GM18508 (cell line): ENCODE results near the gene SLC22A31.

Experiments
- ATAC-seq: cut with Tn5 transposase; IDR thresholded peaks from one replicate; pipeline ENCODE4 v1.9.1; 2021; ENCODE audit warnings: moderate number of reproducible peaks; ENCODE audit not compliant: insufficient read depth, unreplicated experiment

The SLC22A31 gene

DNA sequence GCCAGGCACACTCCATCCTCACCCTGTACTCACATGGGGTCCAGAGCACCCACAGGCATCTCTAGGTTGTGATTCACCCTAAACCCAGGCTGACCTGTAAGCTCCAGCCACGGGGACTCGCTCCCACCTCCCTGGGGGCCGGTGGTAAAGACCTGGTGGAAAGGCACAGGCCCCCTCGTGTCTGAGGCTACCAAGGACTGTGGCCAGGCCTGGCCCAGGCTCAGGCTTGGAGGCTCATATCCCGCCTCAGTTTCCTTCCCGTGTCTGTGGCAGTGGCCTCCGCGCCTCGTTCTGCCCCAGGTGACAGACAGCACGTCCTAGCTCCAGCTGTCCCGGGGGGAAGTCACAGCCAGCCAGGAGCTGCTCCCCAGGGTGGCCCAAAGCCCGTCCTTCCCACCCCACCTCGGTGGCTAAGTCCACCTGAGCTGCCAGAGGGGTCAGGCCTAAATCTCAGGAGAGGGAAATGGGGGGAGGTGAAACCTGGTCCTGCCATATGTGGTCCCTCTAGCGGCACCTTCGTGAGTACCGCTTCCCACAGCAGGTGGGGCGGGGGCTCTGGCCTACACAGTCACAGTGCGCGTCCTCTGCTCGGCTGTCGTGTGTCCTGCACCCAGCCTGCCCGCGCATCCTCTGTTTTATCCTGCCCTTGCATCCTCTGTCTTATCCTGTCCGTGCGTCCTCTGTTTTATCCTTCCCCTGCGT lies 16.2 kb downstream of the SLC22A31 start:
- ATAC-seq = no peak

DNA sequence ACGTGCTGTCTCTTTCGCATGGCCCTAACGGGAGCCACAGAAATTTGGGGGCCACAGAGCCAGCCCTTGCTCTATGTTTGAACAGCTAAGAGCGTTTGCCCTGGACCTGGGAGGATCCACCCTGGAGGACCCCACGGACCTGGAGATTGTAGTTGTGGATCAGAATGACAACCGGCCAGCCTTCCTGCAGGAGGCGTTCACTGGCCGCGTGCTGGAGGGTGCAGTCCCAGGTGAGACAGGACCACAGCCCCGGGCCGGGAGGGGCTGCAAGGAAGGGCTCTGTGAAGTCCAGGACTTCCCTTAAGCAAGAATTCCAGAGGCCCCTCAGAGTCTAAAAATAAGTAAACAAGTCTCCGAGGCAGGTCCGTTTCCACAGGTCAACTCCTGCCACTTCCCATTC lies 16.9 kb downstream of the SLC22A31 start:
- ATAC-seq = no peak

DNA sequence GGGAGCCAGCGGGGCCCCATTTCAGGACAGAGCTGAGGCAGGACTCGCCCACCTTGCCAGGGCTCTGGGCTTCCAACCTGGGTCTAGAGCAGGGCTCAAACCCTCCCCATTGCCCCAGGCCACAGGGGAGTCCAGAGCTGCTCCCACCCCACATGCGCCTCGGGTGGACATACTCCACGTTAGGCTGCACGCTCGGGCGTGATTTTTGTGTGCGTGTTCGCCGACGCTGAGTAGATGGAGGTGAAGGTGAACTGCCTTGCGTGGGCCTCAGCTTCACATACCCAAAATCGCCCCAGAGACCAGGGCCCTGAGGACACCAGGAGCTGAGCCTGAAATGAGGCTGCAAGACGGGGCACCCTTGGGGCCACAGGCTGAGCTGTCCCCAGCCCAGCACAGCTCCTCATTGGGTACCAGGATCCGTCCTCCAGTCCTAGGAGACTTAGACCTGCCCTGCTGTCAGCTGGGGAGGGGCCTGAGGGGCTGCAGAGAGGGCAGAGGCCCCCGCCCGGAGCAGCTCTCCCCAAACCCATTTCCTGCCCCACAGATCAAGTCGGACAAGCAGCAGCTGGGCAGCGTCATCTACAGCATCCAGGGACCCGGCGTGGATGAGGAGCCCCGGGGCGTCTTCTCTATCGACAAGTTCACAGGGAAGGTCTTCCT lies 20.6 kb downstream of the SLC22A31 start:
- ATAC-seq = no peak

DNA sequence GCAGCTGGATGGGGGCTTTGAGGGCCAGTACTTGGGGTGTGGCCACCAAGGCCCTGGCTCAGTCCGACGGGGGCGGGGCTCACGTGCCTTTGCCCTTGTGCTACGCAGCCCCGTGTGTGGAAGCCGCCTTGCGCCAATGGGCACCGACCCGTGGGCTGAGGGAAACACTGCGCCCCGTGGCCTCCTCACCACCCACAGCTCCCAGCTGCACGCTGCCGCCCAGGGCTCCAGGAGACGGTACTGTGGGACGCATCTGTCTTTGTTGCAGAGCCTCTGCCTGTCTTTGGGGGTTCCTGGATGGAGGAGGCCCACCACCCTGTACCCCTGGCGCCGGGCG lies 21.2 kb downstream of the SLC22A31 start:
- no peak for ATAC-seq

DNA sequence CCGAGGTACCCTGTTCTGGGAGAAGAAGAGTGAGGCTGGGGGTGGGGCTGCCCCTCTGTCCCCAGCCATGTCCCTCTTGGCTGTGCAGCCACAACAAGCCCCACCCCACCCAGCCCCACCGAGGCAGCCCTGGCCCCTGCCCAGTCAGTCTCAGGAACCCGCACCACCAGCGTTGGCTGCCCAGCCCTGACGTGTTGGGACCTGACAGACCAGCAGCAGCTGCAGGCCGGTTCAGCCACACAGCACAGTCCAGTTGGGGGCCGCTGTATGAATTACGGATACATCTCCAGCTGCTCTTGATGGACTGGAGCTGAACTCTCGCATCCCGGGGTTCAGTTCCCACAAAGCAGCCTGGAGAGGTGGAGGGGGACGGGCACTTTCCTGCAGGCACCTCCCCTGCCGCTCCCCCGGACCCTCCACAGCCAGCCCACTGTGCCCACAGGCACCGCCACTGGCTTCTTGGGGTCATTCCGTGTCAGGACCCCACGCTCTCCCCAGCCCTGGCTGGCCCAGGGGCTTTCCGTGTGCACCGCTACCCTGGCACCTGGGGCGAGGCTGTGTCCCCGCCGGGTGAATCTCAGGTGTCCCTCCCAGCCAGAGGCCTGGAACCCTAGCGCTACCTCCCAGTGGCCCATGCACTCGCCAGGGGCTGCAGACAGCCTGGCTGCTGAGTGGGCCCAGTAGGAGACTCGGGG lies 21.7 kb downstream of the SLC22A31 start:
- no peak for ATAC-seq

DNA sequence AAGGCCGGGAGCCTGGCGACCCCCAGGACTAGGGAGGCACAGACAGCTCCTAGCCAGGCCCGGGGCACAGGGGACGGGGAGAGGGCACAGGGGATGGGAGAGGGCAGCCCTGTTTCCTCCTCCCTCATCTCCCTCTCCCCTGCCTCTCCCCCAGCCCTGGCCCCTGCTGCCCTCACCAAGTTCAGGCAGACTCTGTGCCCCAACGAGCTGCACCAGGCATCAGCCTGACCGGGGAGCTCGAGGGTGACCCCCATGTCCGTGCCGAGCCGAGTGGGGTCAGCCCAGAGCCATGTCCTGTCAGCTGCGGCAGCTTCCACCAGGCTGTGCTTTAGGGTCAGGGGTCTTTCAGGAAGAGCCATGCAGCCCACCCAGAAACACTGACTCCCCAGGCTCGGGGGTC lies 22.8 kb downstream of the SLC22A31 start:
- ATAC-seq = no peak

DNA sequence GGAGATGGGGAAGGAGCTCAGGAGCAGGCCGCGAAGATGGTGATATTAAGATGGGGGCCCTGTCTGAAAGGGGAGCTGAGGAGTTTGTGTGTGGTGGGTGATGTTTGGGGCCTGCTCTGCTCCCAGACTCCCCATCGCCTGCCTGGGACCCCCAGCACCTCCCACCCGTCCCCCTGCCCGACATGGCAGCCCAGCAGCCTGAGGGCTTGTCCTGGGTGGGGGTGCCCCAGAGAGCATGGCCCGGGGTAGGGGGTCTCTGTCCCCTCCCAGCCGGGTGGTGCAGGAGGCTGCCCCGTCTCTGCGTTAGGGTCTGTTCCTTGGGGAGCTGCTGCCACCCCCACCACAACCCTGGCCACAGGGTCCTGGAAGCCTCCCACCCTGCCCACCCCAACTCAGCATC lies 23.6 kb downstream of the SLC22A31 start:
- no peak for ATAC-seq

DNA sequence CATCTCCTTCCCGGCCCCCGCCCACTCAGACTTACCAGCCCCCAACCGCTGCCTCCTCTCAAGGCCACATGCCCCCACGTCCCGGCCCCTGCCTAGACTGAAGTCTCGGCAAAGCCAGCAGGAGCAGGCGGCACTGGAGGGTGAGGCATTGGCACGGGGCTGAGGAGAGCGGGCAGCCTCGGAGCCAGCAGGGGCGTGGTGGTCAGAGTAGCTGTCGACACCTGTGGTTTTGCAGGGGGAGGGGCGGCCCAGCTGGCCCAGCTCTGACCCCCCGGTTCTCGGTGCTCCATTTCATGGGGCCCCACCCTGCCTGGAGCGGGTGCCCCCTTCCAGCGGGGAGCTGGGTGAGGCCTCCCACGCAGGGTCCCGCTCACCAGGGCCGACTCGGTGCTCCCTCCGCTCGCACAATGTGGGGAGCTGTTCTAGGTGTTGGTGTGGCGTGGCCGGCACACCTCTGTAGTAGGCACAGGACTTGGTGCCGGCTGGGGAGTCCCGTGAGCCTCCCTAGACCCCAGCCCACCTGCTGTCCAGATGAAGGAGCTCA lies 24.1 kb downstream of the SLC22A31 start:
- no peak for ATAC-seq

DNA sequence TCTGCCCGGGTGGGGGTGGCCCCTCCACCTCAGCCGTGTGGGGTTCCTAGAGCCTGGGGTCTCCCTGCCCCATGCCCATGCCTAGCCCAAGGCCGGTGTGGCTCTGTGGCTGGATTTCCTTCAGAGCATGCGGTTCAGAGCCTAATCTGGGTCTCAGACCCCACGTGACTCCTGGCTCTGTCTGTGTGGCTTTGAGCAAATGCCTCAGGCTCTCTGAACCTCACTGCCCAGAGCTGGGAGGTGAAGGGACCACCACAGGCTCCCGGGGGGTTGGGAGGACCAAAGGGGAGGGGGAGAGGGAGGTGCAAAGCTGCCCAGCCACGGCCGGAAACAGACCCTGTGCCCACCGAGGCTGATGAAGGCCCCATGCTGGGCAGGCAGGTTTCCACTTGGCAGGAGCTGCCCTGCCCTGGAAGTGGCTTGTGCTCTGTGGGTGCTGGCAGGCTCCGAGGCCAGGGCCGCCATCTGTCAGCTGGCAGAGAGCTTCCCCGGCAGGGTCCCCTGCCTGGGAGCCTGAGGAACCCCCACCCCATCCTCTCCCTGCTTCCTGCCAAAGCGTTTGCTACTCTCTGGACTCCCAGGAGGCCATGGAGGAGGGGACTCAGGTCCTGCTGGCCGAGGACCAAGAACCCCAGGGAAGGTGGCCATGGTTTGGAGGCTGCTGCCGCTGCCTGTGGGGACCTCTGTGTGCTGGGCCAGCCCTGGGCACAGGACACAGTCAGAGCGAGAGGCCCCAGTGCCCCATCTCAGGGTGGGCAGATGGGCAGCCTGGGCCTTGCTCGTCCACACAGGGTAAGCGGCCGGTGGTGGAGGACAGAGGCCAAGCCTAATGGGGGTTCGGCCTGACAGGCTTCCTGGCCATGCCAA lies 24.8 kb downstream of the SLC22A31 start:
- ATAC-seq = no peak

DNA sequence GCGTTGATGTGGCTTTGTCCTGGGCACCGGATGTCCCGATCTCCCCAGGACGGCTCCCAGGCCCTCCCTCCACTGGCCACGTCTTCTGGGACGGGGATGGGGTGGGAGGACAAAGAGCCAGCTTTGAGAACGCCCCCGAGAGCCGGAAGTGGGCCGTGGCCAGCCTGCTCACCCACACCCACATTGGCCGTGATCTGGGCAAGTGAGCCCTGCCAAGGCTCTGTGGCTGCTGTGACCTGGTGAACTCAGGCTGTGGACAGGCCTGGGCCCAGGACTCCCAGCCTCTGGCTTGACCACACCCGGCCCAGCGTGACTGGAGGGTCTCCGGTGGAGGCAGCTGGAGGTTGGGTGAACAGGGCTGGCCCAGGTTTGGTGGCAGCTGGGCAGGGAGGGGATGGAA lies 25.5 kb downstream of the SLC22A31 start:
- no peak for ATAC-seq

DNA sequence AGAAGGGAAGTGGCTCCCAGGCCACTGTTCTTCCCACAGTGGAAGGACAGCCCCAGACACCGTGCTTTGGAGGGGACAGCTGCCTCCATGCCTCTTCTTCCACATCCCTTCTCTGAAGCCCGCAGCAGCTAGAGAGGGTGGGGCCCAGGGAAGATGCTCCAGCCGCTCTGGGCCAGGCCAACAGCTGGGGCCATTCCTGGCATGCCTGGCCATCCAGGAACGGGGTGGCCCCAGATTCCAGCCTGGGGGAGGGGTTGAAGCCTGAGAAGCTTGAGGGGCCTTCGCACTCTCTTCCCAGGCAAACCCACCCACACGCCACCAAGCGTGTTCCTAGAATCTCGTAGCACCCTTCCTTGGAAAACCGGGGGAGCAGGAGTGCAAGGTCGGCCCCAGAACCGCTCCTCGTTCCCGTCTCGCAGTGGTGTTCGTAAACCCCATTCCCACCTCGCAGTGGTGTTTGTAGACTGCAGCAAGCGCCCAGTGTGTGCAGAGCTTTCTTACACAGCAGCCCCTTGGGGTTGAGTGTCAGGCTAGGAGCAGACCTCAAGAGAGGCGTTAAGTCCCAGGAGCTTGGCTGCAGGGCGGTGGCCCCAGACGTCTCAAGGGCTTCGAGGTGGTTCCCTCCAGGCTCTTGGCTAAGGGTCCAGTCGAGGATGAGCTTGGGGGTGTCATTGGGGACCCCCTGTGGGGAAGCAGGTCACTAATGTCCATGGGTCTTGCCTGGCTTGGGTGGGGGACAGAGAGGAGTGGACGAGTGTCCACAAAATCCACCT lies 26.1 kb downstream of the SLC22A31 start:
- no peak for ATAC-seq

DNA sequence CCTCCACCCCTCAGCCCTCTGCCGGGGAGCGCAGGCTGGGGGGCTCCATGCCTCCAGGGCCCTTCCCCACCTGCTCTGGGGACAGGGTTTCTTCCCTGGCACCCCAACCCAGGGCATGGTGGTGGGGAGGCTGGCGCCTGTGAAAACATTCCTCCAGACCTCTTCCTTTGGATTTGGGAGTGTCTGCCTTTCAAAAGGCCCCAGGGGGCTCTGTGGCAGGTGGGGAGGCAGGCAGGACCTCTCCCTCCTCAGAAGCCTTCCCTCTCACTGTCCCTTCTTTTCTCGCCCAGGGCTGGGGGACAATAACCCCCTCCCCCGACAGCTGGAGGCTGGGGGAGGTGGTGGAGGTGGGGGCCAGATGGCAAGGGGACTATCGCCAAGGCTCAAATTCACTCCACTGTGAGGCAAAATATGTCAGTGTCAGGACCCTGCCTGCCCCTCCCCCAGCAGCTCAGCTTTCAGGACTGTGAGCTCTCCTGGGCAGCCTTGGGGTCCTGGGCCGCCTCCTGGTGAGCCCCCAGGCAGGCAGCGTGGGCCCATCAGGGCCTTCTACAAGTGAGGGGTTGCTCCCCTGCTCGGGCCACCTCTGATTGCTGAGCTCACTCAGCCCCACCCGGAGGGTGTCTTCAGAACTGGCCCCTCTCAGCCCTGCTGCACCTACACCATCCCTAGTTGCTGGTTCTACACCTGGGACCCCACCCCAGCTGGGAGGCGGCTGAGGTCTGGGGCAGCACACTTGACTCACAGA lies 27.0 kb downstream of the SLC22A31 start:
- no peak for ATAC-seq

DNA sequence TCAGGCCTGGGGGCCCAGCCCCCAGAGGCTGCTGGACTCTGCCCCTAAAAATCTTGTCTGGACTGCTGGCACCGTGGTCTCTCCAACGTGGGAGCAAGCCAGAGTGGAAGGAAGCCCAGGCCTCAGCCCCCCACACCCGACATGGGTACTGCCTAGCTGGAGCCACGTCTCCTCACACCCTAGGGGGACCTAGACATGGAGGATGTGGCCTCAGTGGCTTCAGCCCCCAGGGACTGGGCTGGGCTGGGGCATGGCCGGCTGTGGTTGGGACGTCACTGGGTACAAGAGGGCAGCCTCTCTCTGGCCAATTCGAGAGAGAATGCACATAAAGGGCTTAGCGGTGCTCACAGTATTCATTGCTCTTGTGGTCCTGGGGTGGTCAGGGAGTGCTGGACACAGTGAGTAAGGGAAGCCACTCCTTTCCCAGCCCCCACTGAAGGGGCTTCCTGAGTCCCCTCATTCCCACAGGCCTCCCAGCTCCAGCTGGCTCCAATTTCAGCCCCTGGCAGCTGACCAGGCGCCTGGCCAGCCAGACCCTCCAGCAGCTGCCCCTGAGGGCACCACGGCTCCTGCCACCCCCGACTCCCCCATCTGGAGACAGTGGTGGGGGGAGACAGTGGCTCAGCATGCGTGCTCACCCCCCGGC lies 27.7 kb downstream of the SLC22A31 start:
- no peak for ATAC-seq

DNA sequence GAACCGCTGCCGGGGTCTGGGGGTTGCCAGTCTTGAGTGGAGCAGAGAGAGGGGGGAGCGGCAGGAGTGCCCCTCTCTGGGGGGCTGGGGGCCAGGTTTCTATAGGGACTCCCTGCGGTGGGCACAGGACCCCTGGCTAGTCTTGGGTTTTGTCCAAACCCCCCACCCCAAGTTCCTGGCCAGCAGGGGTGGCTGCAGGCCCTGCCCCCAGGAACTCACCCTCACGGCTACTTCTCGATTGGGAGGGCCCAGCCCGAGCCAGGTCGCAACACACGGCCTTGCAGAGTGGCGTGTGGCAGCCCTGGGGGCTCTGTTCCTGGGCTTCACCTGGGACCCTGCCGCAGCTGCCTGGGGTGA lies 28.2 kb downstream of the SLC22A31 start:
- no peak for ATAC-seq

DNA sequence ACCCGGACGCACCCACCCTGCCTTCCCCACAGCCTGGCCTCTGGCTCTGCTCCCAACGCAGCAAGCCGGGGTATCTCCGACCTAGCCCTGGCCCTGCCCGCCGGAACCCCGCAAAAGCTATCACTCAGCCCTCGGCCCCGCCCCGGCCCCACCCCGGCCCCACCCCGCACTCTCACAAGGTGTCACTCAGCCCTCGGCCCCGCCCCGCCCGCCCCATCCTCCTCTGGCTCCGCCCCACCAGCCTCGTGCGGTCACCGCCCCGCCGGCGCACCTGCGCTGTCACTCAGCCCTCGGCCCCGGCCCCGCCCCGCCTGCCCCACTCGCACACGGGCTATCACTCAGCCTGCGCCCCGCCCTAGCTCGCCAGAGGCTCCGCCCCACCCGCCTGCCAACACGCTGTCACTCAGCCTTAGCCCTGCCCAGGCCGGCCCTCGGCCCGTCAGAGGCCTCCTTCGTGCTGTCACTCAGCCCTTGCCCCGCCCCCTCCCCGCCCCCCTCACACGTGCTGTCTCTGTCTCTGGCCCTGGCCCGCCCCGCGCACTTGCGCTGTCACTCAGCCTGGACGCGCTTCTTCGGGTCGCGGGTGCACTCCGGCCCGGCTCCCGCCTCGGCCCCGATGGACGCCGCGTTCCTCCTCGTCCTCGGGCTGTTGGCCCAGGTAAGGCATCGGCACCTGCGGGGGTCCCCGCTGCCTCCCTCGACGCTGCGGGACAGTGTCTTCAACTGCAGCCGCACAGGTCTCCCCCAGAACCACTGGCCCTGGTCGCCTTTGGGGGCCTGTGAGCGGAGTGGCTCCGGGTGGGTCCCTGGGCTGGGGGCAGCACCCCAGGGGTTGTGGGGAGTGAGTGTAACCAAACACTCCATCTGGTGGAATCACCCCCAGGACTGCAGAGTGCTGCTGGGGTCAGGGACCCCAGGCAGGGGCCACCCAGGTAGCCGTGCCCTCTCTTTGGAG lies 28.8 kb downstream of the SLC22A31 start, which contains the start of gene CDH15:
CDH15 (plus strand) TSS at position 533 of the 955 bp plus-strand sequence; CDS start at position 617, 84 bp downstream.
- no peak for ATAC-seq

DNA sequence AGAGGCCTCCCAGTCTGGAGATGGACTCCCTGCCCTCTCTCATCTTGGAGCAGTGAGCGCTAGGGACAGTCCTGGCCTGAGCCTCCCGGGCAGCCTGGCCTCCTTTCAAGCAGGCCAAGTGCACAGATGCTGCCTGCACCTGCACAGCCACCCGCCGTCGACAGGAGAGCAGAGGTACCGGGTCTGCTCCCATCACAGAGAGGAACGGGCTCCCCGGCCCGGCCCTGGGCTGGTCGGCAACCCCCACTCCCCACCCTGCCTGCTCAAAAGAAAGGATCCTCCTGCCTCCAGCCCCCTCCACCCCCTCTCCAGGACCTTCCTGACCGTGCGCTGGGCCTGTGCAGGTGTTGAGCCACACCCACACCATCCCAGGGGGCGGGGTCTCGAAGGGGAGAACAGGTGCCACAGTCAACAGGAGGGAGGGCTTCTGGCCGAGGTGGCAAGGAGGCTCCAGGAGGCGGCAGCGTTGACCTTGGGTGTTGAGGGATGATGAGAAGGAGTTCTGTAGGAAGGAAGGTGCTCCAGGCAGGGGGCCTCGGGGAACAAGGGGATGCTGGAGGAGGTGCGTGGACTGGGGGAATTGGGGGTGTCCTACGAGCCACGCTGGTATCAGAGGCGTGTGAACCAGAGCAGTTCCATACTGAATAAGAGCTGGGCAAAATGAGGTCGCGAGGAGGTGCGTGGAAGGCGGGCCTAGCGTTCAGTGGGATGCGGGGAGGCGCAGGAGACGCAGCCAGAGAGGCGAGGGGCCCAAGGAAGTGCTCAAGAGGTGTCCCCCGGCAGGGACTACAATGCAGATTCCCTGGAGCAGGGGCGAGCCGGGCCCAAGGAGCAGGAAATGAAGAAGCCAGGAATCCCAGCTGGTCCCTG lies 29.8 kb downstream of the SLC22A31 start:
- ATAC-seq = no peak

DNA sequence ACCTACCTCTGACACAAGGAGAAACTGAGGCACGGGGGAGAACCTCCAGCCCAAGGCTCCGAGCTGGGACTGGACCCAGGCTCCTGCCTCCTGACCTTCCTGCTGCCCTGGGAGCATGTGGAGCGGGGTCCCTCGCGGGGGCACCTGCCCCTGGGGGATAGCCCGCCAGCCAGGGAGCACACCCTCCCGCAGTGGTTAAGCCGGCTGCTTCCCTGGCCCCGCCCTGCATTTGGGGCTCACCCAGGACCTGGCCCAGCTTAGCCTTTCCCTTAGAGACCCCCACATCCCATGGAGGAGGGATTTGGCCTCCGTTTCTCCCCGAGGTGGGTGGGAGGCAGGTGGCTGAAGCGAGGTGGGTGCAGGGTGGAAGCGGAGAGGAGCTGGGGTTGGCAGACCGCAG lies 30.6 kb downstream of the SLC22A31 start:
- no peak for ATAC-seq
